Hippocampal formation (tissue), 2 donors: ENCODE data around the gene P2RX4.
"Not testable (repeated sequence)": the region's sequence is repeated elsewhere in the genome, so short reads cannot be mapped to it uniquely, and the experiment has no call there.

Source experiments
- DNase-seq, 2 donors: peaks; one replicate each; lab custom pipeline; 2025; lab: John Stamatoyannopoulos, UW

P2RX4 gene

GRCh38 chr12:121245031-121245430 lies 35.1 kb downstream of the P2RX4 start:
- DNase-seq: no peak

GRCh38 chr12:121245951-121246350 lies 36.0 kb downstream of the P2RX4 start:
- DNase-seq: no peak

DNA sequence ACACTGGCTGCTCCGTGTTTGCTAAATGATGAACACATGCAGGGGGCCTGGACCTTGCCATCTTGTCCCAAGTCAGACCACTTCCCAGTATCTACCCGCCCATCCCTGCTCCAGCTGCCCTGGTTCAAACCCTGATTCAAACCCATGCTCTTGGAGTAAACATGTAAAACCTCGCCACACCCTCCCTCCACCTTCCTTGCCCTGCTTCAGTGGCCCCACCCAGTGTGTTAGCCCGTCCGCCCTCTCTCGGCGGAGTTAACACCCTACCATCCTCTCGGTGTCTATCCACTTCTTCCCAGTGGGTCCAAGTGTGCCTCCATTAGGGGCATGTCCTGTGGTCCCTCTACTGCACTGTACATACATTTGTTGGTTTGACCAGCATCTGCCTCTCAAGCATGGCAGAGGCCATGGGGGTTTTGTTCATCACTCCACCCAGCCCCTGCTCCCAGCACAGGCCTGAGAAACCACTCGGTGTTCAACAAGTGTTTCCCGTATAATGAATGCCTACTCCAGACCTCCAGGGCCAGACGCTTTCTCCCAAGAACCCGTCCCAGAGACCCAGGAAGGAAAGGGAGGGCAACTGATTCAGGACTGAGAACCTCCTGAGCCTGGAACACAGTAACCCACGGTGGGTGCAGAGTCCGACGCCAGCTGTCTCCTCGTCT lies 37.1 kb downstream of the P2RX4 start:
- DNase-seq: no peak

DNA sequence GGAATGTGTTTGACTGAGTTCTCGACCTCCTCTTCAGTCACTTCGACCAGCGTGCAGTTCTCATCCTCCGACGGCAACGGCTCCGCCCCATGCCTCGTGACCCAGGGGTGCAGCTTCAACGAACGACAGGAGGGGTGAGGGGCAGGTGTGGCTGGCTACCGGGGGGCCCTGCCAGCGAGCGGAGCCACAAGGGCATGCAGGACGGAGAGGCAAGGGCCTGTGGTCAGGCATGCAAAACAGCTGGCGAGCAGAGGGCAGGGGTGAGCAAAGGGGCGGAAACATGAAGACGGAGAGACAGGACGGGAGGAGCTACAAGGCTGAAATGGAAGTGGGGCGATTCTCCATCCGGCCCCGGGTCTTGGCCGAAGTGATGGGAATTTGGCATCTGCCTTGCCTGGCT lies 38.7 kb downstream of the P2RX4 start:
- DNase-seq: no peak

GRCh38 chr12:121250359-121250758 lies 40.4 kb downstream of the P2RX4 start:
- DNase-seq: no peak

- no peak for DNase-seq
Observed at GRCh38 chr12:121251838-121252237, 41.9 kb downstream of the P2RX4 start.

DNA sequence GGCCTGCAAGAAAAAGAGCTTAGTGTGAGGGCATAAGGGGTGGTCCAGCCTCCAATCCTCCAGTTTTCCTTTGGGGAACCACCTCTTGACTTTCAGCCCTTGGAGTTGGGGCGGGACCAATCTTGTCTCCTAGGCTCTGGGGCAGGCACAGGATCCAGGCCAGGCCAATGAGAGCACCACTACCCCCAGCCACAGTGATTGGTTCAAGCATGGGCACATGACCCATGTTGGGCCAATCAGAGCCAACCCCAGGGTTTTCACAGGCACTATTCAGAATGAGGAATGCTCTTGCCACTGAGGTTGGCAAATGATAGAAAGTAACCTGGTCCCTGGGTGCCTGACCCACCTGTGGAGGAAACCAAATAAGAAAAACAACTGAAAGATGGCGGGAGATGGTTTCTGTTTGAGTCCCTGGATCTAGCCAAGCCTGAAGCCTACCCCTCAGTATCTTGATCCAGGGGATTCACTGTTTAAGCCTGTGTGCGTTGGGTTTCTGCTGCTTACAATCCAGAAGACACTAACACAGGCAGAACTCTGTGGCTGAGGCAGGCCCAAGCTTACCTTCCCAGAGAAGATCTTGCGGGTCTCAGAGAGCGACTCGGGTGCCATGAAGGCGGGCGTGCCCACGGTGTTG lies 42.9 kb downstream of the P2RX4 start:
- DNase-seq: no peak

DNA sequence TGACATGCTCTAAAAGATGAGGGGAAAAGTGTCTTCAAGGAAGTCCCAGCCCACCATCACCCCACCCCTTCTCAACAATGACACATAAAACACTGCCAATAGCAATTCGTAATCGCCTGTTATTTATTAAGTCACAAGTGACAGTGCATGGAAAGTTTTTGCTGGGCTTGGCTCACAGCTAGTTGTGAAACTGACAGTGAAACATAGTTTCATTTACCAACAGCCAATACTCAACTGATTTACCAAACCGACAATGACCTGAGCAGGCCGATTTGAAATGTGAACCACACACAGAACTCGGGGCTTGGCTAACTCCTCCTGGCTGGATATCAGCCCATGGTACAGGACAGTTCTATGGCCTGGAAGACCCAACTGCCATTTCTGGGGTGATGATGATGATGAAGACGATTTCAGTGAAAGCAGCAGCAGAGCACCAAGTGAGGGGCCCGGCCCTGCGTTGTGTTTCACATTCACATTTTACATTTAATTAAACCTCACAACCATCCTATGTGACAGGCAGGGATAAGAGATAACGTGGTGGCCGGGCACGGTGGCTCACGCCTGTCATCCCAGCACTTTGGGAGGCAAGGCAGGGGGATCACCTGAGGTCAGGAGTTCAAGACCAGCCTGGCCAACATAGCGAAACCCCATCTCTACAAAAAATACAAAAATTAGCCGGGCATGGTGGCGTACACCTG lies 43.9 kb downstream of the P2RX4 start:
- no peak for DNase-seq

DNA sequence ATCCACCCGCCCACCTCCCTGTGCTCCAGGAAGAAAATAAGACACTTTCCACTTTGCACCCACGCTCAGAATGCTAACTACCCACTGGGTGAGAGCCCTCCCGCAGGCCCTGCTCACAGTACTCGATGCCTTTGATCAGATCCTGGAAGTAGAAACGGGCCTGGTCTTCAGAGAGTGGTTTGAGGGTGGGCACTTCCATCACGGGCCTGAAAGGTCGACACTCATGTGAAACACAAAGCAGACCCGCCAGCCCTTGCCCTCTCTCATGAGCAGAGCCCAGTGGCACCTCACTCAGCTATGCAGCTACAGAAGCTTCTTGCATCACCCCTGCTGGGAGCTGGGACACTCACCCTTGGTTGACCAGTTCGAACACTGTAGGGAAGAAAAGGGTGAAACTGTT lies 45.5 kb downstream of the P2RX4 start:
- DNase-seq: no peak

GRCh38 chr12:121257704-121258449 lies 47.9 kb downstream of the P2RX4 start:
- not testable (repeated sequence) for DNase-seq

- DNase-seq: no peak
Observed at GRCh38 chr12:121259074-121259473, 49.1 kb downstream of the P2RX4 start.

GRCh38 chr12:121260091-121260490 lies 50.2 kb downstream of the P2RX4 start:
- no peak for DNase-seq

DNA sequence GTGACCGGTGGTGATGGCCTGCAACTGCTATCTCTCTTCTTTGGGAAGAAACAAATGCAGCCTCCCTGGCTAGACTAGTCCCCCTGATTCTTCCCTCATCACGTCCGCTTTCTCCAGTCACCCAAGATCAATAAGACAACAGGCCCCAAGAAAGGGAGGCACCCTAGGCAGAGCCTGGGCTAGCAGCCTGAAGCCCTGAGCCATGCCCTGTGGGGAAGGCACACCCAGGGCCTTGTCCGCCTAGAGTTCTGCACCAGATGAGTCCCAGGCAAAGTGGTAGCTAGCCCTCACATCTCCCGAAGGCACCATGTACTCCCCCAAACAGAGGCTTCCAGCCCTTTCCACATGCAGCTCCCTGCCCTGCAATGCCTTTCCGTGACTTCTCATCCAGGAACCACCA lies 51.5 kb downstream of the P2RX4 start:
- no peak for DNase-seq

- DNase-seq: no peak
Observed at GRCh38 chr12:121263206-121263935, 53.4 kb downstream of the P2RX4 start.

GRCh38 chr12:121264135-121264534 lies 54.2 kb downstream of the P2RX4 start:
- DNase-seq: no peak

DNA sequence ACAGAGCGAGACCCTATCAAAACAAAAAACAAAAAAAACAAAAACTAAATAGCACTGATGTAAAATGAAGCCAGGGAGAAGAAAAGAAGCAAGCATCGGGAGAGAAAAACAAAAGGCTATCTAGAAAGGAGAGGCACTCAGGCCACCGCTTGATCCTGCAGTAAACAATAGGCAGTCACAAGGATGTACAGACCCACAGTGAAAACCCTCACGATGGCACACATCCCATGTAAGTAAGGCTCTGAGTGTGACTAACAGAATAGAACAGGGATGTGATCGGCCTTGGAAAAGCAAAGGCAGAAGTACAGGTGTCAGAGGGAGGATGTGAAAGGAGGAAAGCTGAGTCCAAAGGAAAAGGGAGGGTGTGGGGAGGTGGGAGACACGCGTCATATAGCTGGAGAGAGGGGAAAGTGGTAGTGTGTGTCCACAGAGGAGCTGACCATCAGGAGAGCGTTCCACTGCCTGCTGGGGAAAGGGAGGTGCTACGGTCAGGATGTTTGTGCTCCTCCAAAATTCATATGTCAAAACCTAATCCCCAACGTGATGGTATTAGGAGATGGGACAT lies 55.1 kb downstream of the P2RX4 start:
- DNase-seq: no peak

GRCh38 chr12:121267822-121268221 lies 57.9 kb downstream of the P2RX4 start:
- no peak for DNase-seq

GRCh38 chr12:121273364-121273896 lies 63.5 kb downstream of the P2RX4 start:
- DNase-seq: no peak

DNA sequence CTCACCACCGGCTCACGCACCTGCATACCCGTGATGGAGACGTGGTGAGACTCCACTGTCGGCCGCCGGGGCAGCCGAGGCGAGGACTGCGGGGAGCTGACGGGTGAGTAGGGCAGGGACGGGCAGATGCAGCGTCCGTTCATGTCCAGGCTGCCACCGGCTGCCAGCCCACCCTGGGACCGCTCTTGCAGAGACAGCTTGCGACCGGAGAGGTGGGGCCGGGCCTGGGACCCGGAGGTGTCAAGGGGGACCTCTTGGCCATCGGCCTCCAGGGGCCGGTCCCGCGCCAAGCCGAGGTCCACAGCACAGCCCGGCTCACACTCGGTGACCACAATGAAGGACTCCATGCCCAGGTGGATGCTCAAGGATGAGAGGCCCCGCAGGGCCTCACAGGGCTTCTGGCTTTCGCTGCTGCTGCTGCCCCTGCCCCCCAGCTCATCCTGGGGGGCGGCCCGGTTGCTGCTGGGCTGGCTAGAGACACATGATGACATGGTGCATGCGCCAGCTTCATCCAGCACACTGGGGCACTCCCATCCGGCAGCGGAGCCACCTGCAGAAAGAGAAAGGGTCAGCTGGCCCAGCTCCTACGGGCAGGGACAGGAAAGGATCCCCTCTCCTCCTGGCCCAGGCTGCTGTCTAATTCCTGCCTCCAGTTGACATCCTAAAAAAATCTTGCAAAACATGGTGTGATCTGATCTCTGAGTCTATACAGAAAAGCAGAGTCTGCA lies 64.3 kb downstream of the P2RX4 start:
- no peak for DNase-seq

- no peak for DNase-seq
Observed at GRCh38 chr12:121277374-121277759, 67.4 kb downstream of the P2RX4 start.
